Fibroblast of lung (primary cell): ENCODE data around the gene HPS1. TPM values are rescaled to one million over a fixed set of nuclear protein-coding genes. Genes with fewer than 3 reads are reported as not detected.

Experiments
- DNase-seq, 2 donors: peaks; one replicate each; pipeline versions ENCODE4 v3.0.0 to v3.0.0-alpha.2; 2010; ENCODE audit warnings: low read depth in 2 of 2
- H2AFZ ChIP-seq: 2 replicates; pipeline ENCODE4 v1.5.1; 2012; ENCODE audit warnings: low read length, control low read depth, inconsistent platforms
- H3K27ac ChIP-seq: 2 replicates; pipeline ENCODE4 v1.5.1; 2011; ENCODE audit warnings: low read length, control low read depth; ENCODE audit not compliant: insufficient read depth
- H3K27me3 ChIP-seq: 2 replicates; pipeline ENCODE4 v1.5.1; 2011; ENCODE audit warnings: mild to moderate bottlenecking, low read length; ENCODE audit not compliant: control insufficient read depth, insufficient read depth
- H3K36me3 ChIP-seq: 2 replicates; pipeline ENCODE4 v1.5.1; 2011; ENCODE audit warnings: low read length; ENCODE audit not compliant: control insufficient read depth, insufficient read depth
- H3K4me1 ChIP-seq: 2 replicates; pipeline ENCODE4 v1.5.1; 2011; ENCODE audit warnings: low read length; ENCODE audit not compliant: control insufficient read depth, insufficient read depth; ENCODE audit errors: extremely low read depth
- H3K4me2 ChIP-seq: 2 replicates; pipeline ENCODE4 v1.5.1; 2011; ENCODE audit warnings: low read length, control low read depth; ENCODE audit not compliant: insufficient read depth; ENCODE audit errors: extremely low read depth
- H3K4me3 ChIP-seq, 4 experiments: fragments of 200-600 bp in 1 of 4; sonication (generic) in 1 of 4; replicated peaks in 1 of 4; 2 replicates each; pipeline ENCODE4 v1.5.1; 2011 to 2016; ENCODE audit warnings: low read length in 4 of 4, low read depth in 3 of 4, mild to moderate bottlenecking in 3 of 4, control low read depth in 2 of 4, inconsistent platforms in 1 of 4, mixed read lengths in 1 of 4; ENCODE audit not compliant: insufficient read depth in 1 of 4; ENCODE audit errors: control extremely low read depth in 1 of 4
- H3K79me2 ChIP-seq: 2 replicates; pipeline ENCODE4 v1.5.1; 2012; ENCODE audit warnings: mild to moderate bottlenecking, low read length, inconsistent platforms; ENCODE audit not compliant: control insufficient read depth, insufficient read depth
- H3K9ac ChIP-seq: 2 replicates; pipeline ENCODE4 v1.5.1; 2011; ENCODE audit warnings: mild to moderate bottlenecking, low read length, control low read depth; ENCODE audit not compliant: insufficient read depth
- H3K9me3 ChIP-seq: 2 replicates; pipeline ENCODE4 v1.5.1; 2012; ENCODE audit warnings: low read depth, low read length; ENCODE audit not compliant: control insufficient read depth, insufficient read depth
- H4K20me1 ChIP-seq: 2 replicates; pipeline ENCODE4 v1.5.1; 2011; ENCODE audit warnings: low read length; ENCODE audit not compliant: control insufficient read depth, insufficient read depth; ENCODE audit errors: extremely low read depth
- CTCF ChIP-seq, 2 donors: IDR thresholded peaks in 1 of 2; conservative IDR thresholded peaks in 1 of 2; 1 replicate in 1 of 2; 2 replicates in 1 of 2; pipeline ENCODE4 v1.5.1; 2011 to 2012; ENCODE audit warnings: low read length in 2 of 2, control low read depth in 1 of 2, inconsistent platforms in 1 of 2, low read depth in 1 of 2, mild to moderate bottlenecking in 1 of 2
- EZH2 ChIP-seq: IDR thresholded peaks from 2 replicates; pipeline ENCODE4 v1.5.1; 2012; ENCODE audit warnings: low read length, control low read depth, mild to moderate bottlenecking; ENCODE audit errors: missing control alignments
- polyA plus RNA-seq, 2 donors: library from polyadenylated mRNA; depleted of rRNA in 1 of 2; stranded (reverse) in 1 of 2; unstranded in 1 of 2; fragments of >200 nt; gene quantifications; 2 replicates each; pipeline ENCODE4 v1.2.1, GENCODE V29; 2011 to 2012; ENCODE audit warnings: missing spikeins in 1 of 2
- total RNA-seq: library from RNA; depleted of rRNA; stranded (reverse); fragments of >200 nt; gene quantifications from 2 replicates; pipeline ENCODE4 v1.2.1, GENCODE V29; 2014

Gene HPS1
- total and polyA plus RNA-seq, 2 donors (not counting 1 experiment from before 2014, with no cell fraction given): 44.6 to 58.1 TPM

DNA sequence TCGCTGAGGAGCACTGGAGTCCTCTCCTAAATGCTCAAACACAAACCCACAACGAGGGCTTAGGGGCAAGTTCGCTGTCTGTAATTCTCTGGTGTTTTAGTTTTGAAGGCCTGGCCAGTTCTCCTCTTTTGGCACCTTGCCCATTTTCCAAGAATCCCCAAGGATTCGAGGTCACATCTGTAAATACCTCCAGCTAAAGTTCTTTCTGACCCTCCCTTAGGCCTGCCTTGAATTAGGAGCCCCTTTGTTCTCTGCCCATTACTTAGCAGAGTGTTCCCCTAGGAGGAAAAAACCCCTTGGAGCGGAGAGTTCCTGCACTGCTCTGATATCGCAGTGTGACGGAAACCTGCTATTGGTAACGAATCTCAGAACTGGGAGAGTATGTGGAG, 31.0 kb downstream of the HPS1 start:
- Histone ChIP-seq H3K4me3 (no peak overlapping the region), H3K27ac (no peak overlapping the region), H3K79me2 (peaks cover 11% of the 10 kb centered on the region)

DNA sequence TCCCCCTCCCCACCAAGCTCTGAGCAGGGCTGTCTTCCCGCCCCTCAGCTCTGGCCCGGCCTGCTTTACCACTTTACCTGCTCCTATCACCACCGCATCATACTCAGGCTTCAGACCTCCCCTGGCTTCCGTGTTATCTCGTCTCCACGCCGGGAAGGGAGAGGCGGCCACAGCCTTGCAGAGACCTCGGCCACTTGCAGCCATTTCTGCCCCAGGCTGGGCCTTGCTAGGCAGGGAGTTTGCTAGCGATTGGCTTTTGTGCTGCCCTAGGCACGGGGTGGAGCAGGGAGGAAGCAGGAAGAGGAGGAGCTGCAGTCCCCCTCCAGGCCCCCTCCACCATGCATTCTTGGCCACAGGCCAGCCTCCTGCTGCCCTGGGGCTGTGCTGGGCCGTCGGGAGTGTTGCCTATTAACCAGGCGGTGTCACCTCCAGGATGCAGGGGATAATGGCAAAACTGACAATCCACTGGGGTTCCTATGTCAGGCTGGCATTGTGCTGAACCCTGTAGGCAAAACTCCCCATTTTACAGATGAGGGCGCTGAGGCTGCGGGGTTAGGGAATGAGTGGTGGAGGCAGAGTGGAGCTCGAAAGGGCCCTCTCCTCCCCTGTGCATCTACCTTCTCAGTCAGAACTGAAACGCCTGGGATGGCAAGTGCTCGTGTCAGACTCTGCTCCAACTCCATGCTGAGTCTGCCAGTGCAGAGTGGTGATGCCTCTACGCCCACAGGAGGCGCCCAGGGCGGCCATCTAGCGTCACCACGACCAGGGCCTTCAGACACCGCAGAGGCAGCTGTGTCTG, 31.6 kb downstream of the HPS1 start, which contains the start of gene PYROXD2:
Gene PYROXD2 (minus strand): TSS at position 251 of the 799 bp plus-strand sequence. CDS start 47 bp downstream, at position 204.
- Histone ChIP-seq H2AFZ (peak within 1 kb of the TSS; percentile 77), H4K20me1 (no peaks in the 10 kb centered on the region), H3K9ac (peak within 1 kb of the TSS; percentile 62), H3K4me2 (peak within 1 kb of the TSS; percentile 94), H3K4me3 (peak within 1 kb of the TSS; percentile 67 to 87 (median 82)), H3K36me3 (peaks cover 12% of the 10 kb centered on the region), H3K4me1 (peaks cover 15% of the 10 kb centered on the region), H3K27me3 (no peaks in the 10 kb centered on the region), H3K9me3 (no peaks in the 10 kb centered on the region), H3K79me2 (peaks cover 11% of the 10 kb centered on the region), H3K27ac (peak within 1 kb of the TSS; percentile 63)
- peak; percentile 90 to 91 for DNase-seq
- TF ChIP-seq CTCF (conservative IDR thresholded peaks at IDR 0.05 in 1 of 2, IDR thresholded peaks at IDR 0.05 in 1 of 2; ENCODE audit: low read depth in 1 of 2, low read length in 2 of 2) (no peak), EZH2 (no peak)

More for the DNA sequence above, 31.0 kb downstream of the HPS1 start:
- no peaks in the 10 kb centered on the region for H3K9me3 ChIP-seq
- no peak overlapping the region for H3K9ac ChIP-seq
- no peaks in the 10 kb centered on the region for H3K27me3 ChIP-seq
- no peak overlapping the region for H3K4me2 ChIP-seq
- peaks cover 8% of the 10 kb centered on the region for H3K36me3 ChIP-seq
- H4K20me1 ChIP-seq: no peaks in the 10 kb centered on the region
- no peak overlapping the region for H2AFZ ChIP-seq
- H3K4me1 ChIP-seq: peaks cover 15% of the 10 kb centered on the region
- DNase-seq: no peak
- TF ChIP-seq CTCF (conservative IDR thresholded peaks at IDR 0.05 in 1 of 2, IDR thresholded peaks at IDR 0.05 in 1 of 2; ENCODE audit: low read depth in 1 of 2, low read length in 2 of 2) (no peak), EZH2 (no peak)

DNA sequence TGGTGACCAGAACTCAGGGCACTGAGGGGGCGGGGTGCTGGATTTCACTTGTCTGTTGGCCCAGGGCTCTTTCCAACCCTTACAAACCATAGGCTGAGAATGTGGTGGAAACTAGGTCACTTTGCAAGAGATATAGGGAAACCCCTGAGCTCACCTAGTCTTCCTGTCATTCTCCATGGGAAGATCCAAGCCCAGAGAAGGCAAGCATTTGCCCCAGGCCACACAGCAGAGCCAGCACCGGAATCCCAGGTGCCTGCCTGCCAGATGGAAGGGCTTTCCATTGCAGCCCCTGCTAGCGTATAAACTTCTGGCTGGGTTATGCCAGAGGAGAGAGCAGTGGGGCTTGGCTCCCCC, 32.2 kb downstream of the HPS1 start:
- DNase-seq: no peak
- peaks cover 15% of the 10 kb centered on the region for H3K4me1 ChIP-seq
- H4K20me1 ChIP-seq: no peaks in the 10 kb centered on the region
- TF ChIP-seq CTCF (conservative IDR thresholded peaks at IDR 0.05 in 1 of 2, IDR thresholded peaks at IDR 0.05 in 1 of 2; ENCODE audit: low read depth in 1 of 2, low read length in 2 of 2): no peak
- TF ChIP-seq EZH2: no peak
- H3K79me2 ChIP-seq: peaks cover 11% of the 10 kb centered on the region
- no peaks in the 10 kb centered on the region for H3K9me3 ChIP-seq
- H3K27me3 ChIP-seq: no peaks in the 10 kb centered on the region
- H3K36me3 ChIP-seq: peaks cover 11% of the 10 kb centered on the region
- peak overlapping the region; percentile 62 for H3K9ac ChIP-seq
- H3K4me2 ChIP-seq: peak overlapping the region; percentile 94
- H2AFZ ChIP-seq: no peak overlapping the region
- peak overlapping the region; percentile 67 to 87 (median 82) for H3K4me3 ChIP-seq
- peak overlapping the region; percentile 63 for H3K27ac ChIP-seq
